Stimulated activated CD4-positive, alpha-beta T cell treated with anti-CD3 and anti-CD28 coated beads, Interleukin-2, amount 100 ng/mL, for 4 hours (primary cell): ENCODE results near the gene SYT7.

ENCODE experiments used
- DNase-seq: peaks from one replicate; pipeline ENCODE4 v3.0.0-alpha.2; 2020; ENCODE audit warnings: low read depth

SYT7 gene

DNA sequence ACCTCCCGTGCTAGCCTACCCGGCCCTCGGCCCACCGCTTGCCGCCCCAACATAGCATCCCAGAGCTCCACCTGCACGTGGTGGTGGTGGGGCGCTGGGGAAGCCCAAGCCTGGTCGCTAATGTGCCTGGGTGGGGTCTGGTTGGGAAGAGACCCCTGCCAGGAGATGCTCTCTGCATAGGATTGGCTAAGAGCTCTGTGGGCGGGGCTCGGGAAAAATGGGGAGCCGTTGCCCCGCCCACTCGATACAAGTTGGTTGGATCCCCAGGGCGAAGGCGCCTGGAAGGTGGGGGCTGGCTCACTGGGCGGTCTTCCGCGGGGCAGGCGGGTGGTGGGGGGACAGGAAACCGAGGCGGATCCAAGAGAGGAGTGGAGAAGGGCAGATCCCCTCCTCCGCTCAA lies 64.7 kb downstream of the SYT7 start:
- no peak for DNase-seq

DNA sequence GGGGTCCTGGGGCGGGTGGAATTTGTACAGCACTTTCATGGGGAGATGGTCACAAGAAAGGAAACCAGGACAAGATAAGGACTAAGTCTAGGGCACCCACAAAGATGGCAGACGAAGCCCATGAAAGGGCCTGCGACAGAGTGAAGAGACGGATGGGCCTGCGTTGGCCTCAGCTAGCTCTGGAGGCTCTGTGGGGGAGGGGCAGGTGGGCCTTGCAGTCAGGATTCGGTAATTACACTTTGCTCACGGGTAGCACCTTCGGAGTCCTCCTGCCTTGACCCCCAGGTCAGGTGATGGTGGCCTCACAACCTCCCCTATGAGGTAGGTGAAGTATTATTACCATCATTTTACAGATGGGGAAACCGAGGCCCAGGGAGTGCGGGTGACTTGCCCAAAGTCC lies 65.2 kb downstream of the SYT7 start:
- no peak for DNase-seq

- no peak for DNase-seq
Measured at GRCh38 chr11:61514050-61514917, 66.6 kb downstream of the SYT7 start.

GRCh38 chr11:61513143-61513765 lies 67.6 kb downstream of the SYT7 start:
- no peak for DNase-seq

DNA sequence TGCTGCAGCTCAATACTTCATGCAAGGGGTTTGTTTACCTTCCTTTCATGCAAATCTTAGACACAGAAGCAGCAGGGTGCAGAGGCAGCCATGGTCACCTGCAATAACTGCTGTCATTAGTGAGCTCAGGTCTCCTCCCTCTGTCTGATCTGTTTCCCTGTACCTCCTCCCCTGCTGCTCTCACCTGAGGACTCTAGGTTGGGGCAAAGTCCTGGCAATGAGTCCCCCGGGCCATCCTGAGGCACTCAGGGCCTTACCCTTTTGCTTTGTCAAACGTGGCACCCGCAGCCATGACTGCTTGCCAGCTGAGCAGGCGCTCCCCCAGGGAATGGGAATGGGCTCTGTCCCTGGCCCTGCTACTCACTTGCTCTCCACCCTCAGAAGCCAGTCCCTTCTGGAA lies 68.4 kb downstream of the SYT7 start:
- DNase-seq, result no peak

DNA sequence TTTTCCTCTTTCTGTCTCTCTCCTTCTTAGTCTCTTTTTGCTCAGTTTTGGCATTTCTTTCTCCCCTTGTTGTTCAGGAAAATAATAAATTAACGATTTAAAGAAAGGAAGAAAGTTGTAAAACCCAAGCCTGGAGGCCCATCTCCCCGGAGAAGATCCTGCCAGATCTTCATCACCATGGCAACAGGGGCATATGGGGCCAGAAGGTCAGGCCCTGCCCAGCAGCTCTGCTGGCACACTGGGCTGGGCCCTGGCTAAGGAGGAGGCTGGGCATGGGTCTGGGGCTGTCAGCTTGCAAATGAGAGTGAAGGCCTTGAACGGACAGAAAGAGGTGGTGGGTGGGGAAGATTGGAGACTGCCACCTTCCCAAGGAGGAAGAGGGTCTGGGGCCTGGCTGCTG lies 69.5 kb downstream of the SYT7 start:
- no peak for DNase-seq

DNA sequence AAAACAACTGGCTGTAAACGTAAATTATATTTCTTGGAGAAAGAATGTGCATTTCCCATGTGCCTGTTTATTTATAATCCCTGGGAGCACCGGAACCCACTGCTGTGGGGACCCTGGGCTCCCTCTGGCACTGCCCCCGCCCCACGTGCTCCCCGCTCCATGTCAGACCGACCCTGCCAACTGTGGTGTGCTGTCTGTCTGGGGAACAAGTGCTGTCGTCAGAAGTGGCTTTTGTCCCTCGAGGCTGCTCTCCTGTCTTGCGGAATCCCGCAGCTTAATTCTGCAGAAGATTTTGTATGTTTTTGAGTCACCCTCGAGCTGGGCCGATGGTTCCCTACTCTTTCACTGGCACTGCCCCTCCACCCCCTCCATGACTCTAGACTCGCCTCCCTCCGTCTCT lies 69.9 kb downstream of the SYT7 start:
- no peak for DNase-seq

DNA sequence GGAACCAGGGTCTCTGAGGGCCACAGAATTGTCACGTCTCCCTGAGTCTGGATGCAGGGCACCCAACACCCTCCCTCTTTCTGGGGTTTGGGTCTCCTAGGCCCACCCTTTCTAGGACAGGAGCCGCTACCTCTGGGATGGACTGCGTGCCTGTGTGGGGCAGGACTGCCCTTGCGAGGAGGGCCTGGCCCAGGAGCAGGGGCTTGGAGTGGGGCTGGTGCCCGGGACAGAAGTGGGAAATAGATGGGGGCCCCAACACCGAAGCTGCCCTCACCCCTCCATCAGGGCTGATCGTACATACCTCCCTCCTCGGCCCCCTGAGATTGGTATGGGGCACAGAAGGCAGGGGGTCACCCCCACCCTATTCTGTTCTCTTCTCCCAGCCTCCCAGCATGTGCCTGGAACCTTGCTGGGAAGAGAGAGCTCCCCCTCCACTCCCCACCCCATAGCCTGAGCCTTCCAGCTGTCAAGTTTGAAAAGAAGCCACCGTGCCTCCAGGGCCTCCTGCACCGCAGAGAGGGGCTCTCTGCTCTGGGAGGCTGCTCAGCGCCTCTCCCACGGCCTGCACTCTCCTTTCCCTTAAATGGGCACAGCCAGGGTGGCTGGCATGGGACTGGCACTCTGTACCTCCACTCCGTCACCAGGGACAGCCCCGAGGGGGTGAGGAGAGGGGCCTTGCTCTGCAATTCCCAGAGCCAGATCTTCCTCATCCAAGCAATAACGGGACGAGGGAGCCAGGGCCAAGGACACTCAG lies 70.5 kb downstream of the SYT7 start:
- no peak for DNase-seq

DNA sequence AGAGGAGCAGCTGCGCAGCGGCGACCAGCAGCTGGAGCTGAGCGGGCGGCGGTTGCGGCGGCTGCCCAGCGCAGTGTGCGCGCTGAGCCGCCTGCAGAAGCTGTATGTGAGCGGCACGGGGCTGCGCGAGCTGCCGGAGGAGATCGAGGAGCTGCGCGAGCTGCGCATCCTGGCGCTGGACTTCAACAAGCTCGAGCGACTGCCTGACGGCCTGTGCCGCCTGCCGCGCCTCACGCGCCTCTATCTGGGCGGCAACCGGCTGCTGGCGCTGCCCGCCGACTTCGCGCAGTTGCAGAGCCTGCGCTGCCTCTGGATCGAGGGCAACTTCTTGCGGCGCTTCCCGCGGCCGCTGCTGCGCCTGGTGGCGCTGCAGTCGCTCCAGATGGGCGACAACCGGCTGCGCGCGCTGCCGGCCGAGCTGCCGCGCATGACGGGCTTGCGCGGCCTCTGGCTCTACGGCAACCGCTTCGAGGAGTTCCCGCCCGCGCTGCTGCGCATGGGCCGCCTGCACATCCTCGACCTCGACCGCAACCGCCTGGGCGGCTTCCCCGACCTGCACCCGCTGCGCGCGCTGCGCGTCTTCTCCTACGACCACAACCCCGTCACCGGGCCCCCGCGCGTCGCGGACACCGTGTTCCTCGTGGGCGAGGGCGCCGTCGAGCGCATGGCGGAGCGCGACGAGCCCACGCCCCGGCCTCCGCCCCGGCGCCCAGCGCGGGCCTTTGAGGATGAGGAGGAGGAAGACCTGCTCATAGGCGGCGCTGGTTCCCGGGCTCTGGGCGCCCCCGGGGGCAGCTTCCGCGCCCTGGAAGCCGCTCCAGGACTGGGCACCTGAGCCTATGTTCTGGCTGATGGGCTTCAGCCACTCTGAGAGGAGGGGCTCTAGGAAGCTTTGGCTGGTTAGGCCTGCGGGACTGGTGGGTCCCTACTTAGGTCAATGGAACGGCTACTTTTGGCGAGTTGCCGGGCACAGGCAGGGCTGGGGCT lies 71.5 kb downstream of the SYT7 start:
- DNase-seq, result peak; percentile 39

DNA sequence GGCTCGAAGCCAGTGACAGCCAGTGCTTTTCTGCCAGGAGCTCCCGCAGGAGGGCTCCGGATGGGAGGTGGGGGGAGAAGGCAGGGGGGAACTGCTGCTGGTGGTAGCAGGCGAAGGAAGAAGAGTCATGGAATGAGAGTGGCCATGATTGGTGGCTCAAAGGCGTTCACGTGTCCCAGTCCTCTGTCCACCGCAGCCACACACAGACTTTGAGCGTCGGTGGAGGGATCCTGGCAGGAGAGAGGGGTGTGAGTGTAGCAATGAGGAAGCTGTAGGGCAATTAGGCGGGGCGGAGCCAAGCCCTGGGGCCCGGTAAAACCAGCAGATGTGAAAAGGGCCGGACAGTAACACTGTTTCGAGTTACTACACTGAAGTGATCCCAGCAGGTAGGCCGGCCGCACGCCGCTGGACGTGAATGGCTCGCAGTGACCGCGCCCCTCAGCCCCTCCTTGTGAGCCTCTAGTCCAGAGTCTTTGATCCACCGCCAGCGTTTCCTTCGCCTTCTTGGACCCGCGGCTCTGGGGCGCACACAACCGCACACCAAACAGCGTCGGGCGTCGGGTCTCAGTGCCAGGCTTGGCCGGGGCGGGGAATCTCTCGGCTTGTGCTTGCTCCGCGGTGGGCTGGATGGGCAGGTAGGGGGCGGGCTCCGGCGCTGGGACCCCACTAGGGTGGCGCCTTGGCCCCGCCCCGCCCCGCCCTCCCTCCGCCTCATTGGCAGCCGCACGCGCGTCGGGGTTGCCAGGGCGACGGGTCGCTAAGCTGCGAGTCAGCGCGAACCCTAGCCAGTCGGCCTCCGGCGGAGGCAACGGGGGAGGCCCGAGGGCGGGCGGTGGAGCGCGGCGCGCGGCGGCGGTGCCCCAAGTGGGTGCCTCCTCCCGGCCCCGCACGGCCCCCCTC lies 72.7 kb downstream of the SYT7 start, which contains the start of gene LRRC10B:
Gene LRRC10B, plus strand, starts transcription at position 788 of the 900 bp plus-strand sequence. CDS start 250 bp downstream, outside the sequence.
- peak; percentile 19 for DNase-seq

DNA sequence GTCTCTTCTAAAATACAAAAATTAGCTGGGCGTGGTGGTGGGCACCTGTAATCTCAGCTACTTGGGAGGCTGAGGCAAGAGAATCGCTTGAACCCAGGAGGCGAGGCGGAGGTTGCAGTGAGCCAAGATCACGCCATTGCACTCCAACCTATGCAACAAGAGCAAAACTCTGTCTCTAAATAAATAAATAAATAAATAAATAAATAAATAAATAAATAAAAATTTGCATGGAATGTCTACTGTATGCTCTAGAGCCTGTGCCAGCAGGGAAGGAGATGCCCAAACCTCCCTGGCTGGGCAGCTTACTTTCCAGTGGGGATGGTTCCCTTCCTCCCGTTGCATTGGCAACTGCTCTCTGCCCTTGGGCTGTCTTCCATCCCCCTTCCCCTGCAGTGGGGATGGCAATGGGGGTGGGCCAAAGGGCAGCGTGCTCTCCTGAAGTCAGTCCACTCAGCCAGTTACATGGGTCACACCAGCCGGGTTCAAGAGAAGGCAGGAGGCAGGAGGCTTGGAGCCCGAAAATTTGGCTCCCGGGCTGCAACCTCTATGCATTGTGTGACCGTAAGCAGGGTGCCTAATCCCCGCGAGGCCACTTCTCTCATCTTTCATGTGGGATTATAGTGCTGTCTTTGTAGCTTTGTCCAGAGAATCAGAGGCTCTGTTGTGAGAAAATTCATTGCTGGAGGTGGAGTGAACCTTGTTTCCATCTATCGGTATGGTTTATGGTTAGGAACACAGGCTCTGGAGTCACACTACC lies 73.7 kb downstream of the SYT7 start:
- DNase-seq, result no peak

DNA sequence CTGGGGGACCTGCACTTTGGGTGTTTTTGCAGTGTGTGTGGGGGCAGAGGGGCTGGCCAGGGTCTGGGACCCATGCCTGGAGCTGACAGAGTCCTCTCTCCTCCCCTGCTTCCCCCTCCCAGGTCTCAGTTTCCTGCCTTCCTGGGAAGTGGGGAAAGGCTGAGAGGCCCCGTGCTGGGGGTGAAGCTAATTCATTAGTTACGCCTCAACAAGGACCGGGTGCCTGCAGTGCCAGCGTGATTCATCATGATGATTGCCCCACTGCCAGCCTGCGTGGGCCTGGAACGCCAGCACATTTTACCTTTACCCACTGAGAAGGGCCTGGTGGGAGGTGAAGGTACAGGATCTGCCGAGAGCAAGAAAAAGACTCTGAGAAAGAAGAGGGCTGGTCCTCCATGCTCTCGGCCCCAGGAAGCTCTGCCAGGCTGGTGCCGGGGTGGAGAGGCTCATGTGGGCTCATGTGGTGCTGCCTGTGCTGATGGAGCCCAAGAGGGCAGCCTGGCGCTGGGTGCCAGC lies 75.2 kb downstream of the SYT7 start:
- no peak for DNase-seq

DNA sequence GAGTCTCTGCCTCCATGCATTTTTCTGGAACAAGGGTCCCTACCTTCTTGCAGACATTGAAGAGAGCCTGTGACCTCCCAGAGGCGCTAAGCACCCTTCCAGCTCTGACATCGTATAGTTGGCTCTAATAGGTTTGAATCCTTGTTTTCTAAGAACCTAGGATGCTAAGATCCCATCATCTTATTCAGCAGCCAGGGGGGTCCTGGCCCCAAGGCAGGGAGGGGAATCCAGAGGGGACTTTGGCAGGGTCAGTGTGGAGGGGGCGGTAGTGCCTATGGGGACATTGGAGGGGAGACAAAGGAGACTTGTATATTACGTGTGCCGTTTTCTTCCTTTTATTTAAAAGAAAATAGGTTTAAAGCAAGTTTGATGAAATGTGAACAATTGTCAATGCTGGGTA lies 75.8 kb downstream of the SYT7 start:
- no peak for DNase-seq

GRCh38 chr11:61503135-61503770 lies 77.6 kb downstream of the SYT7 start:
- DNase-seq, result no peak

DNA sequence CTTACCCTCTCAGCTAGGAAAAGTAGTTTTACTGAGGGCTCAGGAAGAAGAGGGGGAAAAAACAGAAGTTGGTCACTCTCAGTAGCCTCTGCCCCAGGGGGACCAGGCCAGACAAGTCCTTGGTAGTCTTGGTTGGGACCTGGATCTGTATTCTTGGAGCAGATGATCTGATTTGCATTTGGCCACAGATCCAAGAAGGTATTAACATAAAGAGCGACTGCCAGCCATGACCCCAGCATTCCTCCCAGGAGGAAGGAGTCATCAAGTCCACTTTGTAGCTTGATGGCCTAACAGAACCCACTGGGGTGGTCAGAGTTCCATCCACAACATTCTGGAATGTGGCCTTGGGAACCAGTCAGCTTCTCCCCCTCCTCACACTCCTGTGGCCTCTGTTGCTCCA lies 78.4 kb downstream of the SYT7 start:
- no peak for DNase-seq

GRCh38 chr11:61499816-61500491 lies 80.9 kb downstream of the SYT7 start:
- DNase-seq, result no peak

DNA sequence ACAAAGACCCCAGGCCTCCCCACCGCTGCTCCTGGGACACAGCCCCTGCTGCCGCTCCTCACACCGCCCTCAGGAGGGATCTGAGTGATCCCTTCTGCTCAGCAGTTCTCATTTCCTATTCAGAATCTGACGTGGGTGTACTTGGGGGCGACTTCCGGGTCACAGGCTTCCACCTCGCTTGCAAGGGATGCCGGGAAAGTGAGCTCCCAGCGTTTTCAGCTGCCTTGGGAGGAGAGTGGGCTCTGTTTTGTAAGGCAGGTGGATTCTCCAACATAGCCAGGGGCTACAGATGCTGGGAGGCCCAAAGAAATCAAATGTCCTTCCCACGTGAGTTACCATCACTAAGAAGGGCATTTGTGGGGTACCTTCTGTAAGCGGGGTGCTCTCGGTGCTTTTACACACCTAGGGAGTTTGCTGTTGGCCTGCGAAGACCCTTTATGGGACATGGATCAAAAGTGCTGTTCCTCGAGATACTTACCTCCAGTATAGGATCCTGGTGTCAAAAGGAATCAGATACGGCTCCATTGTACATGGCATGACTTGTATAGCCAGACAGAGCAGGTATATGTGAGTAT lies 82.0 kb downstream of the SYT7 start:
- no peak for DNase-seq

DNA sequence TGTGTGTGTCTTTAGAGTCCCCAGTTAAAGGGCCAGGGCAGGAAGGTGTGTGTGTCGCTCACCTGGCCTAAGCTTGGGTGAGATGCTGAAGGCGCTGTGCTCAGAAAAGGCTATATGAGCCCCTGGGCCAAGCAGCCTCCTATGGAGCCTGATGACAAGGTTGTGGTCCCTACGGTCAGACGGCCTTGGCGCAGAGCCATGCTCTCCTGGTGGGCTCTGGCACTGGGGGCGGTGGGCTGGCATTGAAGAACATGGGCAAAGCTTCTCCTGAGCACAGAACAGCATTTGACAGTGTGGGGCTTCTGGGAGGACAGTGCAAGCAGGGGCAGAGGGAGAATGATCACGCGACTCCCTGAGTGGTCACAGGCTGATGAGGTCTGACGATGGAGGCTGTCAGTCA lies 83.0 kb downstream of the SYT7 start:
- DNase-seq, result no peak
